Suprapubic skin (tissue), 4 donors: ENCODE results near the gene DCAF15.

Experiments
- CTCF ChIP-seq, 2 donors: fragments of 200-600 bp in 1 of 2; fragments of 450-650 bp in 1 of 2; sonication (generic) in 1 of 2; IDR thresholded peaks; one replicate each; pipeline ENCODE4 v1.5.1; 2016 to 2019; ENCODE audit warnings: antibody characterized with exemption in 2 of 2, mild to moderate bottlenecking in 1 of 2, moderate library complexity in 1 of 2
- EP300 ChIP-seq: sonication (generic); formaldehyde crosslinking; IDR thresholded peaks from one replicate; pipeline ENCODE4 v1.6.1; 2017; ENCODE audit warnings: antibody characterized with exemption
- POLR2A ChIP-seq, 2 donors: fragments of 450-650 bp; IDR thresholded peaks; one replicate each; pipeline ENCODE4 v1.6.1; 2017; ENCODE audit warnings: antibody characterized with exemption in 2 of 2, mild to moderate bottlenecking in 2 of 2, moderate library complexity in 2 of 2
- POLR2AphosphoS5 ChIP-seq, 3 donors: sonication (generic); formaldehyde crosslinking; IDR thresholded peaks; one replicate each; pipeline ENCODE4 v1.6.1; 2017; ENCODE audit warnings: antibody characterized with exemption in 3 of 3

- TF ChIP-seq CTCF (IDR thresholded peaks at IDR 0.05) (no peak), POLR2A (IDR thresholded peaks at IDR 0.05) (no peak), POLR2AphosphoS5 (IDR thresholded peaks at IDR 0.05) (no peak), EP300 (no peak)
Observed at GRCh38 chr19:13937479-13938300, 14.6 kb upstream of the DCAF15 start.
